Mesothelial cell of epicardium (in vitro differentiated cells): ENCODE measurements around the gene FEM1B. TPM values are rescaled to one million over a fixed set of nuclear protein-coding genes. Genes with fewer than 3 reads are reported as not detected.

Experiments used
- DNase-seq, 2 experiments: peaks; one replicate each; pipeline ENCODE4 v3.0.0; 2021; ENCODE audit warnings: low spot score in 2 of 2; ENCODE audit not compliant: unreplicated experiment in 2 of 2
- H3K27ac Mint-ChIP-seq: 2 replicates; pipeline ENCODE4 v1.8.0; 2021; ENCODE audit warnings: mixed read lengths
- H3K27me3 Mint-ChIP-seq: 2 replicates; pipeline ENCODE4 v1.8.0; 2021; ENCODE audit warnings: low read depth, mixed read lengths
- H3K36me3 Mint-ChIP-seq: 2 replicates; pipeline ENCODE4 v1.8.0; 2021; ENCODE audit warnings: mixed read lengths
- H3K4me1 Mint-ChIP-seq: 2 replicates; pipeline ENCODE4 v1.8.0; 2021; ENCODE audit warnings: mixed read lengths
- H3K4me3 Mint-ChIP-seq: 2 replicates; pipeline ENCODE4 v1.8.0; 2021; ENCODE audit warnings: mild to moderate bottlenecking, moderate library complexity, mixed read lengths
- H3K9me3 Mint-ChIP-seq: 2 replicates; pipeline ENCODE4 v1.8.0; 2021; ENCODE audit warnings: mixed read lengths
- total RNA-seq: library from RNA; stranded (reverse); gene quantifications from 3 replicates; pipeline ENCODE4 v1.2.1, GENCODE V29; 2021
- TF ChIP-seq, protein P1 (sequence below): fragments of 200-600 bp; sonication (generic); IDR thresholded peaks from one replicate; pipeline ENCODE4 v1.5.0; 2021; ENCODE audit warnings: antibody characterized with exemption; ENCODE audit not compliant: unreplicated experiment

FEM1B gene
- 49.6 to 61.0 TPM (median 54.6 TPM) in 3 replicates for total RNA-seq

DNA sequence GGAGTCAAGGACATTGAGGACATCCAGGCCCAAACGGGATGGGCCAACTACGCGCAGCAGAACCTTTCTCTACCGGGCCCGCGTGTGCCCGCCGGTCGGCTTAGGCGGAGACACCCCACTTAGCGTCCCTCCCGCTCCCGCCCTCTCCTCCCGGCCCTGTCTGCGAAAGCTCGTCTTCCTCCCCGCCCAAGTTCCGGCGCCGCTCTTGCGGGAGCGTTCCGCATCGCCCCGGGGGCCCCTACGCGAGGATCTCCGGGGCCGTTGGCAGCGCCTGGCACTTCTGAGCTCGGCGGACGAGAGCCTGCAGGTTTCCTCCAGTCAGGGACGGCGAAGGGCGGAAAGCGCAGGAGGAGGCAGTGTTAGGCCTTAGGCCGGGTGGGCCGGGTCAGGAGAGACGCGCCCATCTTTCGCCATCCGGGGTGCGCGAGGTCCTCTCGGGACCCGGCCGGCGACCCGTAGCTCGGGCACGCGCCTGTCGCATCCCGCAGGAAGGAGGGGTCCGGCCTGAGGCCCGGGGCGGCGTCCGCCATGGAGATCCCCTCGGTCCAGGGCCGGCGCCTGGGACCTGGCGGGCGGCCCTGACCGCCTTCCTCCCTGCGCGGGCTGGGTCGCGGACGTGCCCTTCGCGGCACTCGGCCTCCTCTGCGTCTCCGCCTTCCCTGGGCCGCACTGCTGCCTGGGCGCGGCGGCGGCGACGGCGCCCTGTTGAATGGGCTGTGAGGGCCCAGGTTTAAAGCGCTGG, at the start of gene FEM1B:
Gene FEM1B, plus strand, starts transcription at position 143 of the 742 bp plus-strand sequence. CDS start 673 bp downstream, outside the sequence.
- TF ChIP-seq, protein P1, sequence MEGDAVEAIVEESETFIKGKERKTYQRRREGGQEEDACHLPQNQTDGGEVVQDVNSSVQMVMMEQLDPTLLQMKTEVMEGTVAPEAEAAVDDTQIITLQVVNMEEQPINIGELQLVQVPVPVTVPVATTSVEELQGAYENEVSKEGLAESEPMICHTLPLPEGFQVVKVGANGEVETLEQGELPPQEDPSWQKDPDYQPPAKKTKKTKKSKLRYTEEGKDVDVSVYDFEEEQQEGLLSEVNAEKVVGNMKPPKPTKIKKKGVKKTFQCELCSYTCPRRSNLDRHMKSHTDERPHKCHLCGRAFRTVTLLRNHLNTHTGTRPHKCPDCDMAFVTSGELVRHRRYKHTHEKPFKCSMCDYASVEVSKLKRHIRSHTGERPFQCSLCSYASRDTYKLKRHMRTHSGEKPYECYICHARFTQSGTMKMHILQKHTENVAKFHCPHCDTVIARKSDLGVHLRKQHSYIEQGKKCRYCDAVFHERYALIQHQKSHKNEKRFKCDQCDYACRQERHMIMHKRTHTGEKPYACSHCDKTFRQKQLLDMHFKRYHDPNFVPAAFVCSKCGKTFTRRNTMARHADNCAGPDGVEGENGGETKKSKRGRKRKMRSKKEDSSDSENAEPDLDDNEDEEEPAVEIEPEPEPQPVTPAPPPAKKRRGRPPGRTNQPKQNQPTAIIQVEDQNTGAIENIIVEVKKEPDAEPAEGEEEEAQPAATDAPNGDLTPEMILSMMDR = peak; percentile 8
- peak; percentile 76 to 84 for DNase-seq
- H3K27ac Mint-ChIP-seq = peak within 1 kb of the TSS; percentile 99
- peaks cover 60% of the 10 kb centered on the region for H3K4me1 Mint-ChIP-seq
- no peaks in the 10 kb centered on the region for H3K27me3 Mint-ChIP-seq
- no peaks in the 10 kb centered on the region for H3K36me3 Mint-ChIP-seq
- H3K4me3 Mint-ChIP-seq = peak within 1 kb of the TSS; percentile 92
- H3K9me3 Mint-ChIP-seq = no peaks in the 10 kb centered on the region

DNA sequence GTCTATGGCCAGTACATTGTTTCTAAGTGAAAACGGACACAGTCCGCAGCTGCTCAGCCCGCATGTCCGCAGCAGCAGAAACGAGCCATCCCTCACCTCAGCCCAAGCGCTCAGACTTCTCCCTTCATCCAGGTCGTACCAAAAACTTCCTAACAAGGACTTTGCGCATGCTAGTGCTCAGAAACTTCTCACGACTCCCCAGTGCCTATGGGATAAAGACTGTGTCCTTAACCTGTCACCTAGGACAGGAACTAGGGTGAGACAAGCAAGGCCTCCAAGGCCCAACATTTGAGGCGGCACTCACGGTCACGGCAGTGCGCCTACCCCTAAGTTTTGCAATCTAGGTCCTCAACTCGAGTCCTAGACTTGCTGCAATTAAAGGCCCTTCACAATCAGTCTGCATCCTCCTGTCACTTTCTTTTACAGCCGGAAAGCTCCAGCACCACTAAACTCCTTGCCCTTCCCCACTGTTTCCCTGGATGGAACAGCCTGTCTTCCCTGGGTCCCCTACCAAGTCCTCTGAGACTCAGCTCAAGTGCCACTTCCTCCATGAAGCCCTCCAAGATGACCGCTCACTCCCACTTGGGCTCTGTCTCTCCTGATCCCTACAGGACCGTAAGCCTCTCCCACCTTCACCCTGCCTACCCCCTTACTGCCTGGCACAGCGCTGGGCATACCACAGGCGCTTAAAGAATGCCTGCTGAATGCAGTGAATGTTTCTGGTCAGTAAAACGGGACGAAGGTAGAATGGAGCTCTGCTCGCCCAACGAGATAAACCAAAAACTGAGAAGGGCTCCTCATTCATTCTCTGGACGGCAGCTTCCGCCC, 49.2 kb upstream of the FEM1B start:
- peak overlapping the region; percentile 81 for H3K4me3 Mint-ChIP-seq
- H3K27me3 Mint-ChIP-seq = no peaks in the 10 kb centered on the region
- peaks cover 2% of the 10 kb centered on the region for H3K36me3 Mint-ChIP-seq
- no peaks in the 10 kb centered on the region for H3K9me3 Mint-ChIP-seq
- H3K4me1 Mint-ChIP-seq = peaks cover 26% of the 10 kb centered on the region
- TF ChIP-seq, protein P1 = no peak
- no peak for DNase-seq
- H3K27ac Mint-ChIP-seq = peak overlapping the region; percentile 84

DNA sequence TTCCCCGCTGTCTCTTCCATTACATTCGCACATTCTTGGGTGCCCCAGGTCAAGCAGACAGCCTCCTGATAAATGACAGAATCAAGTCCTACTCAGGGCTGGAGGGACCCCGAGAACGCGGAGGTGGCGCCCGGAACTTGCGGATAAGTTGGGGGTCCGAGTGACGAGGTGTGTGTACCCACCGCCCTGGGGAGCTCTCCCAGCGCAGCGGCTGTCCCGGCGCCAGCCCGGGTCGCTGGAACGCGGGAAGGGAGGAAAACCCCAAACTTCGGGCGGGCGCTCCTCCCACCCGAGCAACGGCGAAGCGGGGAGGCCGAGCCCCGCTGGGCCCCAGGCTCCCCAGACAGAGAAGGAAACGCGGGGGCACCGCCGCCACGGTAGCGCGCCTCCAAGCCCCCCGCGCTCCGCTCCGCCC, 48.6 kb upstream of the FEM1B start:
- Mint-ChIP-seq H3K9me3 (no peaks in the 10 kb centered on the region), H3K4me3 (peak overlapping the region; percentile 81), H3K4me1 (peaks cover 32% of the 10 kb centered on the region), H3K27me3 (no peaks in the 10 kb centered on the region), H3K27ac (peak overlapping the region; percentile 84), H3K36me3 (peaks cover 2% of the 10 kb centered on the region)
- no peak for DNase-seq
- TF ChIP-seq, protein P1 = no peak

DNA sequence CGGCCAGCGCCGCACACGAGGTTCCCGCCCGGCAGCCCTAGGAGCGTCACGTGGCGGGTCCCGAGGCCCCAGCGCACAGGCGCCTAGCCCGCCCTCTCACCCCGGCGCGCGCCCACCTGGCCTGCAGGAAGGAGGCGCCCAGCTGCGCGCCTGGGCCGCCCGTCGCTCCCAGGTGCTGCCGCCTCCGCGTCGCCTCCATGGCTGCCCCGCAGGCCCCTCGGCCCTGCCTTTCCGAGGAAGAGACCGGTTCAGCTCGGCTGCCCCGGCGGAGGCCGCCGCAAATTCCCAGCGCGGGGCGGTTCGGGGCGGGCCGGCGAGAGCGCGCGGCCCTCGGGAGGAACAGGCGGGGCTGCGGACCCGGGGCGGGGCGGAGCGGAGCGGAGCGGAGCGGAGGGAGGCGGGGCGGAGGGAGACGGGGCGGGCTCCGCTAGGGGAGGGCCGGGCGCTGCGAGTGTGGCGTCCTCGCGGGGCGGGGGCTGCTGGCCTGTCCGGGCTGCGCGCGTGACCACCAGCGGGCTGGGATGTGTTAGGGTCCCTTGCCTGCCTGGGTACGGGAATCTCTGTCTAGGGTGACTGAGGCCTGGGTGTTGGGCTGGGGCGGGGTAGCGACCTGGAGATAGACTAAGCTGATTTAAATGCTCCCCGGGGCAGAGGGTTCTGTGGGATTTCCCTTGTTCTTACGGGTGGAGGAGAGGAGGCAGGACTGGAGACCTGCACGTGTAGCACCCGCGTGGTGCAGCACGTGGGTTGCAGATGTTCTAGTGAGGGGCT, 48.0 kb upstream of the FEM1B start, which contains the start of gene CLN6:
Gene CLN6, minus strand, starts transcription at position 343 of the 771 bp plus-strand sequence. Its CDS starts 144 bp downstream, at position 199.
- no peaks in the 10 kb centered on the region for H3K27me3 Mint-ChIP-seq
- TF ChIP-seq, protein P1 = no peak
- peak; percentile 72 to 83 for DNase-seq
- peak within 1 kb of the TSS; percentile 81 for H3K4me3 Mint-ChIP-seq
- H3K36me3 Mint-ChIP-seq = peaks cover under 1% of the 10 kb centered on the region
- H3K4me1 Mint-ChIP-seq = peaks cover 38% of the 10 kb centered on the region
- peak within 1 kb of the TSS; percentile 84 for H3K27ac Mint-ChIP-seq
- H3K9me3 Mint-ChIP-seq = no peaks in the 10 kb centered on the region
